Cardiac fibroblast (primary cell): Measurements from ENCODE around the gene DPPA3.
"Not testable (repeated sequence)": the region's sequence is repeated elsewhere in the genome, so short reads cannot be mapped to it uniquely, and the experiment has no call there.

ENCODE experiments used
- DNase-seq, 2 donors: peaks; one replicate each; pipeline versions ENCODE4 v3.0.0 to v3.0.0-alpha.2; 2010; ENCODE audit warnings: low read depth in 2 of 2
- H3K4me3 ChIP-seq, 2 donors: replicated peaks in 1 of 2; 1 replicate in 1 of 2; 2 replicates in 1 of 2; pipeline ENCODE4 v1.5.1; 2011; ENCODE audit warnings: low read depth in 2 of 2, low read length in 2 of 2, mild to moderate bottlenecking in 2 of 2, moderate library complexity in 1 of 2
- CTCF ChIP-seq: IDR thresholded peaks from one replicate; pipeline ENCODE4 v1.5.1; 2011; ENCODE audit warnings: low read depth, mild to moderate bottlenecking, low read length, inconsistent platforms

DPPA3 gene

GRCh38 chr12:7723926-7724325 lies 12.7 kb downstream of the DPPA3 start:
- H3K4me3 ChIP-seq = no peak overlapping the region
- no peak for TF ChIP-seq CTCF
- DNase-seq = no peak

GRCh38 chr12:7729746-7730145 lies 18.5 kb downstream of the DPPA3 start:
- H3K4me3 ChIP-seq = no peak overlapping the region
- peak in 1 of 2 donors; percentile 1 for DNase-seq
- no peak for TF ChIP-seq CTCF

GRCh38 chr12:7730984-7731383 lies 19.8 kb downstream of the DPPA3 start:
- H3K4me3 ChIP-seq = not testable (repeated sequence)

GRCh38 chr12:7731486-7731885 lies 20.3 kb downstream of the DPPA3 start:
- no peak for DNase-seq
- no peak for TF ChIP-seq CTCF
- H3K4me3 ChIP-seq = no peak overlapping the region

More at GRCh38 chr12:7730984-7731383, 19.8 kb downstream of the DPPA3 start:
- not testable (repeated sequence) for DNase-seq

- no peak for TF ChIP-seq CTCF
- DNase-seq = no peak
- H3K4me3 ChIP-seq = no peak overlapping the region
Observed at GRCh38 chr12:7732993-7733392, 21.8 kb downstream of the DPPA3 start.

GRCh38 chr12:7747246-7747645 lies 36.0 kb downstream of the DPPA3 start, which contains the start of gene CLEC4C:
Gene CLEC4C (minus strand): TSS chr12:7747375. CDS start chr12:7747348, 27 bp downstream.
- DNase-seq = no peak
- TF ChIP-seq CTCF = no peak
- no peak within 1 kb of the TSS for H3K4me3 ChIP-seq

- H3K4me3 ChIP-seq = no peak overlapping the region
- no peak for DNase-seq
- no peak for TF ChIP-seq CTCF
Observed at GRCh38 chr12:7748852-7749251, 37.6 kb downstream of the DPPA3 start.

- DNase-seq = no peak
- no peak overlapping the region for H3K4me3 ChIP-seq
- TF ChIP-seq CTCF = no peak
Observed at GRCh38 chr12:7749442-7749841, 38.2 kb downstream of the DPPA3 start.
